Astrocyte of the cerebellum (primary cell): ENCODE data around the gene AZU1.
"Not testable (repeated sequence)": the region's sequence is repeated elsewhere in the genome, so short reads cannot be mapped to it uniquely, and the experiment has no call there.

ENCODE experiments used
- DNase-seq: peaks from one replicate; pipeline ENCODE4 v3.0.0-alpha.2; 2011; ENCODE audit warnings: low read depth
- H3K4me3 ChIP-seq: 2 replicates; pipeline ENCODE4 v1.5.1; 2011; ENCODE audit warnings: mild to moderate bottlenecking, low read depth, low read length, moderate library complexity
- in situ Hi-C: cut with HindIII; loops from 2 replicates; pipeline ENCODE4 v1.10.0; 2017; ENCODE audit warnings: low sequenced_read_pairs
- TF ChIP-seq, protein P1 (sequence below): IDR thresholded peaks from 2 replicates; pipeline ENCODE4 v1.5.1; 2012; ENCODE audit warnings: low read length, low read depth, moderate library complexity, mild to moderate bottlenecking; ENCODE audit errors: missing control alignments

Gene AZU1

DNA sequence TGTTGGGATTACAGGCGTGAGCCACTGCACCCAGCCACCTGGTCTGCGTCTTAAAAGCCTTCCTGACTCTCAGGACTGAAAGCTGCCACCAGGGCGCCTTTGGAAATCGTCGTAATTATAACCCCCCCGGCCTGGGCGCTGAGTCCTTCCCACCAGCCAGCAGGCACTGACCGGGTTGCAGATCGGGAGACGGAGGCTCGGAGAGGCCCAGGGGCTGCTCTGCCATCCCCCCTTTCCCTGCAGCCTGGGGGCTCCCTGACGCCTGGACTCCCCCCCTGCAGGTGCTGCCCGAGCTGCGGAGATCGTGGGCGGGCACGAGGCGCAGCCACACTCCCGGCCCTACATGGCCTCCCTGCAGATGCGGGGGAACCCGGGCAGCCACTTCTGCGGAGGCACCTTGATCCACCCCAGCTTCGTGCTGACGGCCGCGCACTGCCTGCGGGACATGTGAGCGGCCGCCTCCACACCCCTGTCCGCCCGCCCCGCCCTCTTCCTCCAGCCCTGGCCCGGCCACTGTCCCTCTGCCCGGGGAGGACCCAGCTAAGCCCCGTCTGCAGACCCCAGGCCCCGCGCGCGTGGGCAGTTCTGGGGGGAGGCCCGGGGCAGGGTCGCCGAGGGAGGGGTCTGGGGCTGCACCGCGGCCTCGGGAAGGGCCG lies 15.7 kb downstream of the AZU1 start:
- TF ChIP-seq, protein P1, sequence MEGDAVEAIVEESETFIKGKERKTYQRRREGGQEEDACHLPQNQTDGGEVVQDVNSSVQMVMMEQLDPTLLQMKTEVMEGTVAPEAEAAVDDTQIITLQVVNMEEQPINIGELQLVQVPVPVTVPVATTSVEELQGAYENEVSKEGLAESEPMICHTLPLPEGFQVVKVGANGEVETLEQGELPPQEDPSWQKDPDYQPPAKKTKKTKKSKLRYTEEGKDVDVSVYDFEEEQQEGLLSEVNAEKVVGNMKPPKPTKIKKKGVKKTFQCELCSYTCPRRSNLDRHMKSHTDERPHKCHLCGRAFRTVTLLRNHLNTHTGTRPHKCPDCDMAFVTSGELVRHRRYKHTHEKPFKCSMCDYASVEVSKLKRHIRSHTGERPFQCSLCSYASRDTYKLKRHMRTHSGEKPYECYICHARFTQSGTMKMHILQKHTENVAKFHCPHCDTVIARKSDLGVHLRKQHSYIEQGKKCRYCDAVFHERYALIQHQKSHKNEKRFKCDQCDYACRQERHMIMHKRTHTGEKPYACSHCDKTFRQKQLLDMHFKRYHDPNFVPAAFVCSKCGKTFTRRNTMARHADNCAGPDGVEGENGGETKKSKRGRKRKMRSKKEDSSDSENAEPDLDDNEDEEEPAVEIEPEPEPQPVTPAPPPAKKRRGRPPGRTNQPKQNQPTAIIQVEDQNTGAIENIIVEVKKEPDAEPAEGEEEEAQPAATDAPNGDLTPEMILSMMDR = no peak
- in situ Hi-C loops = no loop called here
- DNase-seq = no peak
- H3K4me3 ChIP-seq = no peak overlapping the region

DNA sequence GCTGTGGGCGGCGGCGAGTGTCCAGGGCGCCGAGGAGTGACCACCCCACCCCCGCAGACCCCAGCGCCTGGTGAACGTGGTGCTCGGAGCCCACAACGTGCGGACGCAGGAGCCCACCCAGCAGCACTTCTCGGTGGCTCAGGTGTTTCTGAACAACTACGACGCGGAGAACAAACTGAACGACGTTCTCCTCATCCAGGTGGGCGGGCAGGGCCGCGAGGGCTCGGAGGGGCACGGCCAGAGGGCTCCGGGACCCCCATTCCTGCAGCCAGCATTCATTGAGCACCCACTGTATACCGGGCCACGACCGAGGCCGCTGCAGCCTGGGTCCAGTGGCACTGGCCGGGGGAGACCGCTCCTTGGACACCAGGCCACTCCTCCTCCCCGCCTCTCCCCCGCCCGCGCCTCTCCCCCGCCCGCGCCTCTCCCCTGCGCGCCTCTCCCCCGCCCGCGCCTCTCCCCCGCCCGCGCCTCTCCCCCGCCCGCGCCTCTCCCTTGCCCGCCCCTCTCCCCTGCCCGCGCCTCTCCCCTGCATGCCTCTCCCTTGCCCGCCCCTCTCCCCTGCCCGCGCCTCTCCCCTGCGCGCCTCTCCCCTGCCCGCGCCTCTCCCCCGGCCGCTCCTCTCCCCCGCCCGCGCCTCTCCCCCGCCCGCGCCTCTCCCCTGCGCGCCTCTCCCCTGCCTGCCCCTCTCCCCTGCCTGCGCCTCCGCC lies 16.4 kb downstream of the AZU1 start:
- TF ChIP-seq, protein P1 = no peak
- no peak for DNase-seq
- no peak overlapping the region for H3K4me3 ChIP-seq
- in situ Hi-C loops = no loop called here

DNA sequence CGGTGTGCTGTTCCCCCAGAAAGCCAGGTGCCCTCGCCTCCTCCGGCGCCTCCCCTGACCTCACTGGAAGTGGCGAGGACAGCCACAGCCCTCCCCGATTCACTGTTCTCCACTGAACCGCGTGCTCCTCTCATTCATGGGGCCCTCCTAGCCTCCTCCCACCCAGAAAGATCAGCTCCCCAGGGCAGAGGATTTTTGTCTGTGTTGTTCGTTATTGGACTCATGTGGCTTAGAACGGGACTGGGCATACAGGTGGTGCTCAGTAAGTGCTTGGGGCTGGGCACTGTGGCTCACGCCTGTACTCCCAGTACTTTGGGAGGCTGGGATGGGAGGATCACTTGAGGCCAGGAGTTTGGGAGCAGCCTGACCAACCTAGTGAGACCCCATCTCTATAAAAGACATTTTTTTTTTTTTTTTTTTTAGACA lies 16.9 kb downstream of the AZU1 start:
- no peak for DNase-seq
- H3K4me3 ChIP-seq = no peak overlapping the region
- in situ Hi-C loops = no loop called here
- TF ChIP-seq, protein P1 = no peak

DNA sequence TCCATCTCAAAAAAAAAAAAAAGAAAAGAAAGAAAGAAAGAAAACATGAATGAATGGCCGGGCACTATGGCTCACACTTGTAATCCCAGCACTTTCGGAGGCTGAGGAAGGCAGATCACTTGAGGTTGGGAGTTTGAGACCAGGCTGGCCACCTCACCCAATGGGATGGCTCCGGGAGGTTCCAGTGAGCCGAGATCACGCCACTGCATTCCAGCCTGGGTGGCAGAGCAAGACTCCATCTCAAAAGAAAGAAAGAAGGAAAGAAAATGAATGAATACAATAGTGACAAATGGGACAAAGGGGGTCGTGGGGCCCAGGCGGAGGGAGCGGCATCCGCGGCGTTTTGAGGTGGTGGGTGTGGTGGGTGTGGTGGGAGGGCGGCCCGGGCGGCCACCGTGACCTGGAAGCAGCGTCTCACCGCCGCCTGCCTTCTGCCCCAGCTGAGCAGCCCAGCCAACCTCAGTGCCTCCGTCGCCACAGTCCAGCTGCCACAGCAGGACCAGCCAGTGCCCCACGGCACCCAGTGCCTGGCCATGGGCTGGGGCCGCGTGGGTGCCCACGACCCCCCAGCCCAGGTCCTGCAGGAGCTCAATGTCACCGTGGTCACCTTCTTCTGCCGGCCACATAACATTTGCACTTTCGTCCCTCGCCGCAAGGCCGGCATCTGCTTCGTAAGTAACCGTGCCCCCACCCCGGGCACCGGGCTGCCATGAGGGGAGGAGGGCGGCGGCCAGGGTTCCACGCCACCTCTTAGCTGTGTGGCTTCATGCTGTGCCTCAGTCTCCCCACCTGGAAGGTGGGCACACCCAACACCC lies 18.3 kb downstream of the AZU1 start:
- in situ Hi-C loops = no loop called here
- no peak overlapping the region for H3K4me3 ChIP-seq
- no peak for DNase-seq
- TF ChIP-seq, protein P1 = no peak

DNA sequence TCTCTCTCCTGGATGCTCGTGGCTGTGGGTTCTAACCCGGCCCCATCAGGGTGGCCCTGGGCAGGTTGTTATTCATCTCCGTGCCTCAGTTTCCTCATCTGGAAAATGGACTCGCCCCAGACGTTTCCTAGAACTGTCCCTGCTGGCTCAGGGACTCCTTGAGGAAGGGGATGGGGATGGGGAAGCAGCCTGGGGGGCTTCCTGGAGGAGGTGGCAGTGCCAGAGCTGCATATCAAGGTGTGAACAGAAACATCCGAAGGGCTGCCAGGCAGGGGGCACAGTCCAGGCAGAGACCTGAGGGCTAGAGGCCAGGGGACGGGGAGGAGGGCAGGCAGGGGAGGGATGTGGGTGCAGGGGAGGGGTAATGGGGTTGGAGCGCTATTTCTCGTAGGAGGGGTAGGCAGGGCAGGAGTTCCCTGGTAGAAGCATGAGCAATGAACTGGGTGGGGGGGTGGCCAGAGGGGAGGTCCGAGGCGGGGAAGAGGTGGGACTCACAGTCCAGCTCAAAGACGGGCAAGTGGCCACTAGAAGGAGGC lies 20.8 kb downstream of the AZU1 start:
- H3K4me3 ChIP-seq = no peak overlapping the region
- no peak for DNase-seq
- TF ChIP-seq, protein P1 = no peak
- in situ Hi-C loops = no loop called here

DNA sequence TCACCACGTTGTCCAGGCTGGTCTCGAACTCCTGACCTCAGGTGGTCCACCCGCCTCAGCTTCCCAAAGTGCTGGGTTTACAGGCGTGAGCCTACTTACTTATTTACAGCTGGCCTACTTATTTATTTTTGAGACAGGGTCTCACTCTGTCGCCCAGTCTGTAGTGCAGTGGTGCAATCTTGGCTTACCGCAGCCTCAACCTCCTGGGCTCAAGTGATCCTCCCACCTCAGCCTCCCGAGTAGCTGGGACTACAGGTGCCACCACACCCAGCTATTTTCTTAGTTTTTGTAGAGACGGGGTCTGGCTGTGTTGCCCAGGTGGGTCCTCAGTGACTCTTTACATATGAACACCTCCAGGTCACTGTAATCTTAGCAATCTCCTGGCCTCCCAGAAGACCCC lies 21.6 kb downstream of the AZU1 start:
- H3K4me3 ChIP-seq, in situ Hi-C loops, DNase-seq: not testable (repeated sequence)
